ENCODE measurements around the gene XPR1.
"Not testable (repeated sequence)": the region's sequence is repeated elsewhere in the genome, so short reads cannot be mapped to it uniquely, and the experiment has no call there.

The XPR1 gene

DNA sequence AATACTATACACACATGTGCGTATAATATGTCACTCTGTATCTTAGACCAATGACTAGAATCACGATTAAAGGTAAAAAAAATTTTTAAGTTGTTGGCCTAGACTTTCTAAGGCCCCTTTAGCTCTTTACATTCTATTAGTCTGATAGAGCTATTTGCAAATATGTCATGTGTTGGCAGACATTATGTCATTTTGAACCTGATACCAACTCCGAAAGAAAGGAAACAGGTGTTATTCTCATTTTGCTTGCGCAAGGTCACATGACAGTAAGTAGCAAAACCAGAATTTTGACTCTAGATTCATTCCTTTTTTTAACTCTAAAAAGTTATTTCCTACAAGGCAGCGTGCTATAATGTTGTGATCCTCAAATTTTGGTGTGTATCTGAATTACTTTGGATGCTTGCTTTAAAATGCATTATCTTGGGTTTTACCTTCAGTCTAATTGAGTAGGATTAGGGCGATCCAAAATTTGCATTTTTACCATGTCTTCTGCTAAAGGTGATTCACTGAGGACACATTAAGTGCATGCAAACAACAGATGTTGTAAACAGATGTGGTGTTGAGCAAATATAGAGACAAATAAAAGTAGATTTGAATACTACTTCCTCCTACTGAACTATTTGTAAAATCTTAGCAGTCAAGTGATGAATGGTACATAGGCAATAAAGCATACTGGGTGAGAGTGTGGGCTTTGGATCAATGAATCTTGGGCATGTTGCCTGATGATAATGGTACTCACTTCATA, 217.4 kb downstream of the XPR1 start:
- DNase-seq, result no peak

DNA sequence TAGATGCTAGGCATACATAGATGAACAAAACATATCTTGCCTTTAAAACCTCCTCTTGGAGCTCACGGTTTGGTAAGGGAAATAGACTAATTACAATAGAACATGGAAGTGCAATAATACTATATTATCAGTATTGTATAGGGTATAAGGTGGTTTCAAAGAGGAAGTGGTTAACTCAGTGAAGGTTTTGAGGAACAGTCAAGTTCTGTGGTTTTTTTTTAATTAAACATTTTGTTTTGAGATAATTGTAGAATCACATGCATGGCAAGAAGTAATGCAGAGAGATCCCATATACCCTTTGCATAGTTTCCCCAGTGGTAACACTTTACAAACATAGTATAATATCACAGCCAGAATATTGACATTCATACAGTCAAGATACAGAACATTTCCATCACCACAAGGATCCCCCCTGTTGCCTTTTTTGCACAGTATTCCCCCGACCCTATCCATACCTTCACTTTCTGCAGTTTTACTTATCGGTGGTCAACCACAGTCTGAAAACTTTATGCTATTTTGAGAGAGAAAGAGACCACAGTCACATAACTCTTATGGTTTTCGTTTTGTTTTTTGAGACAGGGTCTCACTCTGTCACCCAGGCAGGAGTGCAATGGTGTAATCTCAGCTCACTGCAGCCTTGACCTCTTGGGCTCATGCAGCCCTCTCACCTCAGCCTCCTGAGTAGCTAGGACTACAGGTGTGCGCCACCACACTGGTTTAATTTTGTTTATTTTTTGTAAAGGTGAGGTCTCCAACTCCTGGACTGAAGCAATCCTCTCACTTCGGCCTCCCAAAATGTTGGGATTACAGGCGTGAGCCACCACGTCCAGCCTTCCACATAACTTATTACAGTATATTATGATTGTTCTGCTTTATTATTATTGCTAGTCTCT, 220.4 kb downstream of the XPR1 start:
- DNase-seq, result no peak

DNA sequence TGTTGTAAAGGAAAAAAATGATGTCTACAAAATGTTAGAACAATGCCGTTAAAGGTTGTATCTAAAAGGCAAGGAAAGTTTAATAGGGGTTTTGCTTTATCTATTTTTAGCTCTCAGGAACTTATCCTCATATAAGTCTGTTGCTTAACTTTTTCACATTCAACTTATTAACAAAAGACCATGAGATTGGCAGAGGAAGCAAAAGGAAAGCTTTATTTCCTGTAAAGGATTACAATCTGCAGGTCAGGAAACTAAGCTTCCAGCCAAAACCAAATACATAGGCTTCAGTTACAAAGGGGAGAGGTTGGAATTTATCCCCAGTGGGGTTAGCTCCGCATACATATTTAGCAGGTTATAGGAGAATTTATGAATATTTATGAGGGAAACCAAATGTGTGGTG, 222.2 kb downstream of the XPR1 start:
- DNase-seq, result no peak

DNA sequence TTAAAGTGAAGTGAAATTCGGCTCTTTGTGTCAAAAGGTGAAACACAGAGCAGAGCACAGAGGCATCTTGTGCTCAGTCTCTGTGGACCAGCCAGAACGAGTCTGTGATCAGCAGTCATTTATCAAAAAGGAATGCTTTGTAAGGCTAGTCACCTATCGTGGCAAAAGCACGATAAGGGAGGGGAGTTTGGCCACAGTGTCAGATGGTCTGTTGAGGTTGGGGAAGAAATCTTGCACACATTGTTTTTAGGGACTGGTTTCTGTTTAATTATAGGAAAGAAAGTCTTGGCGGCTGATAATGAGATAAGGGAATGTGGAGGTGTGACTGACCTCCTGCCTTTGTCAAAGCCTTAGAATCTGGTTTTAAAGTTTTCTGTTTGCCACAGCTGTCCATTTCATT, 222.6 kb downstream of the XPR1 start:
- DNase-seq, result no peak

DNA sequence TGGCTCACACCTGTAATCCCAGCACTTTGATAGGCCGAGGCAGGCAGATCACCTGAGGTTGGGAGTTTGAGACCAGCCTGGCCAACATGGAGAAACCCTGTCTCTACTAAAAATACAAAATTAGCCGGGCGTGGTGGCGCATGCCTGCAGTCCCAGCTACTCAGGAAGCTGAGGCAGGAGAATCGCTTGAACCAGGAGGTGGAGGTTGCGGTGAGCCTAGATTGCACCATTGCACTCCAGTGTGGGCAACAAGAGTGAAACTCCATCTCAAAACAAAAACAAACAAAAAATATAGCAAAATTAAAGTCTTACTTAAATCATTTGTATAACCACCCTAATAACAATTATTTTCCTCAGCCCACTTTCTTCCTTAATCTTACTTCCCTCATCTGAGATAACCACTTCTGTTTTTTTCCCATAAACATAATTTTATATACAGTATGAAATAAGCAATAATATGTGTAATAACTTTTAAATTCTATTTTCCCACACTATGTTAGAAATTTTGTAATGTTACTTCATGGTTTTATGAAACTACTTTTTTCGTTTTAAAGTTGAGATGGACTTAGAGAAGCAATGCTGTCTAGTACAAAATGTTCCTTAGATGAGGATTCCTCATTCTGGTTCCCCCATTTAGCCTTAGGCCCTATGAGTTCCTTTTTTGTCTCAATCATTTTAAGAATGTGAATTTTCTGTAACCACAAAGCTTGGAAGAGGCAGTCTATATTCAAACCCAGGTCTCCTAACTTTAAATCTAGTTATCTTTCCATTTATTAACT, 226.3 kb downstream of the XPR1 start:
- DNase-seq, result not testable (repeated sequence)

DNA sequence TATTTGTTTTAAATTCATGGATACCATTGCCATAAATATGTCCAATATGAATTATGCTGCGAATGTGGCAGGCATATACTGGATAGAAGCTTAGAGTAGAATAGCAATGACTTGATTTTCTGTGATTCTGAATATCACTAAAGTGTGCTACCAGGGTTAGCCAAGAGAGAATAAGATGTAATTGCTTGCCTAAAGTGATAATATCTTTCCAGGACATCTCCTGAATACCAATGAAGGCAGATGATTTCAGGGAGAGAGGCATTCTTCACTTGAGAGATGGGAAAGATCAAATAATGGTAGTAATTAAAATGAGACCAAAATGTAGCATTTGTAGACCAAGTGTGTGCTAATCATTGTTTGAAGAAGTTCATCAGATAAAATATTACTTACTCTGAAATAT, 227.5 kb downstream of the XPR1 start:
- no peak for DNase-seq

DNA sequence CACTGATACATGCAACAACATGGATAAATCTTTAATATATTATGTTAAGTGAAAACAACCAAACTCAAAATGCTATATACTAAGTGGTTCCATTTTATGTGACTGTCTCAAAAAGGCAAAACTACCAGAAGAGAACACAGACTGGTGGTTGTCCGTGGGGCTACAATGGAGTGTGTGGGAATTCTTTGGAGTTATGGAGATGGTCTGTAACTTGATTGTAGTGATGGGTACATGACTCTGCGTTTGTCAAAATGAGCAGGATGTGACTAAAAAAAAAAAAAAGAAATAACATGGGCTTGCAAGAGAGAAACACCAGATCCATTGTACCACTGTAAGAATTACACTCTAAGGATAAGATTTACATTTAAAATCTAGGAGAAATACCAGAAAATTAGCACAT, 228.7 kb downstream of the XPR1 start:
- no peak for DNase-seq

DNA sequence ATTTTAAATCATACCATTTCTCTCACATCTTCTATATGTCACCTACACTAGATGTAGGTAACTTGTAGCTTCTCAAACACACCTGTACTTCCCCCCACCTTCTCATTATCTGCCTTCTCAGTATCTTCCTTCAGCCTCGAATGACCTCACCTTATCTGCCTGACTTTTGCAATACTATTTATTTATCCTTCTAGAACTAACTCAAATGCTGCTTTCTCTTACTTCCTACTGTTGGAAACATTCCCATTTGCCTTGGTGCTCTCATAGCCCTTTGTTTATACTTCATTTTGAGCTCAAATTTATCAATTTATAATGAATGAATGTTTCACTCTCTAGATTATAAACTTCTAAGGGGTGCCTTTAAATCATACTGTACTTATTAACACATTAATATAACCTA, 230.5 kb downstream of the XPR1 start:
- no peak for DNase-seq

DNA sequence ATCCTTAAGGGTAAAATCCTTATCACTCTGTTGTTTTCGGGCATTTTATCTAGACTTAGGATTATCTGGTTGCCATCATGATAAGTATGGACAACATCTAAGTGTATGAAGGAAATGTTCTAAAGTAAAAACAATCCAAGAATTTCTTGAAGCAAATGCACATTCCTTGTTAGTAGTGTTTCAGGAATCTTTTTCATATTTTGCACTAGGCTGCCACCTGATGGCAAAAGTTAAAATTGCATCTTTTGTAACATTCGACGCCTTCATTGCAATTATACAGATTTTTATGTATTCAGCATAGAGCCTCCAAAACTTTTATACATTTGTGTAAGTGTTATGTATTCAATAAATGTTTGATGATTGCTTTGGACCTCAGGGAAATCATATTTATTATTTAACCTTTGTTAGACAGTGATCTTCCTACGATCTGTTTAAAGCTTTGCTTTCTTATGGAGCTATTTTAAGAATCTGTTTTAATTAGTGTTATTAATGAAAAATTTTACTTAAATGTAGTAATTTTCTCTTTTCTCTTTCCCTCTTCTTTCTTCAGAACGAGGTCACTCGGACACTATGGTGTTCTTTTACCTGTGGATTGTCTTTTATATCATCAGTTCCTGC, 231.4 kb downstream of the XPR1 start:
- peak; percentile 37 for DNase-seq

DNA sequence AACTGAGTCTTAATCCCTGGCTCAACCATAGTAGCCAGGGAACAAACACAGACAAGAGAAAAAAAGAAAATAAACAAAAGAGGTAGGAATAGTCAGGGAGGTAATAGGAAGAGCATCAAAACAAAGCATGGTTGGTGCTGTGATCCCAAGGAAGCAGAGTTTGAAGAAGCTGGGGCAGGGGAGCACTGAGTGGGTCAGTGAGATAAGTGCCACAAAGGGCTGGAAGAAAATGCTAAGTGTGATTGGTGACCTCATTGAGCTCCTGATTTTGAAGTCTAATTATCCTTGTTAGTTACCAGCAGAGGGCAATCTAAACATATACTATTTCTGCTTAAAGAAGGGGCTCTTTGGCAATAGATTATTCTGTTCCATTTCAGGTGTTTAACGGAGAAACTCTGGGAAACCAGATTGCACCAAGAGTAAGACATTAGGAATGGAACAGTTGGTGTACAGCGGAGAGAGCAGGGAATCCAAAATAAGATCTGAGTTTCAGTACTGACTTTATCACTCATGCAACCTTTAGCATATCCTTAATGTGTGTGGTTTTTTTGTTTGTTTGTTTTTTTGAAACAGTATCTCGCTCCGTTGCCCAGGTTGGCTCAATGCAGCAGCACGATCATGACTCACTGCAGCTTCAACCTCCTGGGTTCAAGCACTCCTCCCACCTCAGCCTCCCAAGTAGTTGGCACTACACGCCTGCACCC, 250.1 kb downstream of the XPR1 start:
- DNase-seq, result no peak

DNA sequence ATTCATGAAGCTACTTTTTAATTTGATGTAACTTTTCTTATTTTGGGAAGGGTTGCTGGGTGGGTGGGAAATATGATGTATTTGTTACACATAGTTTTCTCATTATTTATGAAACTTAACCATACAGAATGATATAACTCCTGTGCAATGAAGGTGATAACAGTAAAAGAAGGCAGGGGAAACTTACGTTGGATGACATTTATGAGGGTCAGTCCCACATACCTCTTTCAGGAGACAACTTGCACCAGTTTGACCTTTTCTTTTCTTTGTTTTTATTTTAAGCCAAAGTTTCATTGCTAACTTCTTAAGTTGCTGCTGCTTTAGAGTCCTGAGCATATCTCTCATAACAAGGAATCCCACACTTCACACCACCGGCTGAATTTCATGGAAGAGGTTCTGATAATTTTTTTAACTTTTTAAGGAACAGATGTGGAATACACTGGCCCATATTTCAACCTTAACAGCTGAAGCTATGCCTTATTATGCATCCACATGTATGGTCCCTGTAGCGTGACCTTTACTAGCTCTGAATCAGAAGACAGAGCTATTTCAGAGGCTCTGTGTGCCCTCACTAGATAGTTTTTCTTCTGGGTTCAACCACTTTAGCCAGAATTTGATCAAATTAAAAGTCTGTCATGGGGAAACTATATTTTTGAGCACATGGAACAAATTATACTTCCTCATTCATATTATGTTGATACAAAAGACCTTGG, 252.9 kb downstream of the XPR1 start:
- no peak for DNase-seq

DNA sequence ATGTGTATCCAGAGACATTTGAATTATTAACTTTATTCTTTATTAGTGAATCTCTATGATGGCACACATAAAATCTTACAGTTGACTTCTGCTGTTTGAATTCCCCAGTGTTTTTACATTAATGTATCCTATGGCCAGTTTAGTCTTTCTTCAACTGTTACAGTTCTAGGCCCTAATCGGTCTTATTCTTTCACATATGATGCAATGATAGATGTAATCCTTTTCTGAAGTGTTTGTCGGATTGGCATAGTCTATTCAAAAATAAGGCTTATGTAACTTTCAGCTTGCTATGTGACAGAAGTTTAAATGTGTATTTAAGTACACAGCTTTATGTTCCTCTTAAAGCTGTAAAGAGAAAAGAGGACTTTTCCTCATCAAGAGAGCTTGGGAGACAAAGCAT, 254.5 kb downstream of the XPR1 start:
- no peak for DNase-seq

DNA sequence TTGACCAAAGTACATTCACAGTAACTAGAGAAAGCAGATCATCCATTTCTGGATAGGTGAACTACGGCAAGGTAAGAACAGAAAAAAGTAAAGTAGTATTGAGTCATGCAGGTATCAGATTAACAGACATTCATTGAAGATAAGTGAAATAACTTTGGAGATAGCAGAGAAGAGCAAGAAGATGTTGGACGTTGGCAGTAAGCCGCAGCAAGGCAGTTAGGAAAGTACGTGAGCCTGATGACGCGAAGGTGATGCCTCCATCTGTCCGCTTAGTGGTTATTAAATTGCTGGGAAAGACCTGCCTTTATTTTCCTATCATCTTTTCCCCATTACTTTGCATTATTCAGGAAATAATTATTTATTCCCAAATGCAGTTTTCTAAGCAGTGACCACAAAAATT, 256.0 kb downstream of the XPR1 start:
- no peak for DNase-seq

DNA sequence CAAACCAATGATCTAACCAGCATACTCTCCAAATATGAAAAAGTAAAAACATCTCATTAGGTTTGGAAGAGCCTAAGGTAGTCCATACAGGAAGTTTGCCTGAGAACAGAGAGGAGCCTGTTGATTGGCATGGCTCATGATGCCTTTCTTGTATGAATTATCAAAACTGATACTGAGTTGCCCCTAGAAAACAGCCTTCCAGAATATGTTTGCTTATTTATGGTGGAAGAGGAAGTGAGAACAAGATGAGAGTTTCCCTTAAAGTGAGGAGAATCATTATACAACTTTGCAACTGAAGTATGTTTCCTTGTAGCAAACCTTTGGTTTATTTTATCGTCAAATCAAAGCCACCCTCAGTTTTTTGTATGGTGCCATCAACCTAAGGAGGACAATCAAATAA, 257.0 kb downstream of the XPR1 start:
- no peak for DNase-seq

DNA sequence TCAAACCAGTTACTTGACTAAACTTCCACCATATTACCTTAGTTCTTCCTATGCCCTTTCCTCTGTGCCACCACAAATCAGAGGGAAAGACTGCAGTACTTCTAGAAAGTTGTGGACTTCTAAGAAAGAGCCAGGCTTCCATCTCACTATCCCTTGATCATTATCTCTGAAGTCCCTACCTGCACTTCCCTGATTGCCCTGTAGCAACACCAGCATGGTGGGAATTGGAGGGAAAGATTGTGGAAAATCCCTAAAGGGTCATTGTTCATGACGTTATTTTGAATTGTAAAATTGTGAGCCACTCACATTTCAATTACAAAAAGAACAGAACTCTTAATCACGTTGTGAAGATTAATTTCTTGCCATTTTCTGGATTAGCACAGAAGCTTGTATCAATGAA, 257.5 kb downstream of the XPR1 start:
- no peak for DNase-seq

DNA sequence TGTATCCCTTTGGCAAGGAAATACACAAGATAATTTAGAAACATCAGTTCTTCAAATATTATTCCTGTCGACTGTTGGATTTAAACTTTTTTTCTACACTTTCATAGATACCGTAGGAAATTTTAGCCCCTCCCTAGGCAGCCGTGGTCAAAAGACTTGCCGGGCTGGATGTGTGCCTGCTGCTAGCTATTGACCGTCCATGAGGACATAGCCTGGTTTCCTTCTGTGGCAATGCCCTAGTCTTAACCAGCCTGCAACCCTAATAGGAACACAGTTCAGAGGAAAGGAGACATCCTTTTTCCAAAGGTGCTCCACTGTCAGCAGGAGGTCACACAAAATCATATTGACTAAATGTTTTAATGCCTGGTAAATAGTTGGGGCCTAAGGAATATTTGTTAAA, 260.4 kb downstream of the XPR1 start:
- DNase-seq, result no peak

DNA sequence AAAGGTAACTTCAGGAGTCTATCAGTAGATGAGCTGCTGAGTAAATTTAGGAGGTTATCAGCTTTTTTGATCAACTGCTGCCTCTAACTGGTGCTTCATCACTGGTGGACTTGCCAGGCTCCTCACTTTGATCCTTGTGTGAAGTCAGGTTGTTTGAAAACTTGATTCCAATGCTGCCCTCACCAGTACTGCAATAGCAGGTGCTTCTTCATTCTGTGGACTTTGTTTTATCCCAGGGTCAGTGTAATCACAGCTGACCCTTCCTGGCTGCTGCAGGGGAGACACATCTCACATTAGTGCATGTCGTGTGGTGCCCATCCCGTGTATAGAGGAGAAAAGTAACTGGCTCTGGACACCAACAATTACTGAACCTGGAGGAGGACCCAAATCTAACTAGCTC, 260.9 kb downstream of the XPR1 start:
- DNase-seq, result no peak

DNA sequence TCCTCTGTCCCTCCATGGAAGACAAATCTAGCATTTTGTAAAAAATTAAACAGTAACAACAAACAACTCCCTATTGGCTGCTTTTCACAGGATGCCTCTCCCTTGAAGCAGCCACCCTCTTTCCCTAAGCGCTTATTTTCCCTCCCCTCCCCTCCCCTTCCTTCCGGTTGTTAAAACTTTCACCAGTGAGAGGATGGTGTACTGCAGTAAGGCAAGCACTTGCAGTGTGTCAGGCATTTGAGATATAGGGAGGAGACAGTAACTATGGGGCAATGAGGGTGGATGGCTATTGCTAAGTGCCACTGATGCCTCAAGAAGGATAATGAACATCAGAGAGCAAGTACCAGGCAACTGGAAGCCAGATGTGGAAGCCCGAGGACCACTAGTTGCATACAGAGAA, 261.8 kb downstream of the XPR1 start:
- DNase-seq, result no peak

DNA sequence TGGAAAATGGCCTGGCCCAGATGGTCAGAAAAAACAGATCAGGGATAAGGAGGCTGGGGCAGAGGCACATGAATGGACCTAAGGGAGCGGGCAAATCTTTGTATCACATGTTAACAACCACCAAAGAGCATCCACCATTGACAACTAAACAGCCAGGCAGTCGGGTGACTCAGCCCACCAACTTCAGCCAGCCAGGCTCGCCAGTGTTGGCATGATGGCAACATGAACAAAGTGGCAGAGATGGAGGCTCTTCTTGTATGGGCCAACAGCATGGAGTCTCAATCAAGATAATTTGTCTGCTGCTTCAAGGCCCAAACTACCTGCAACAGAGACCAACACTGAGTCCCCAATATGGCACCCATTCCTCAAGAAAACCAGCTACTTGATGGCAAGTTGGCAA, 264.3 kb downstream of the XPR1 start:
- DNase-seq, result no peak

DNA sequence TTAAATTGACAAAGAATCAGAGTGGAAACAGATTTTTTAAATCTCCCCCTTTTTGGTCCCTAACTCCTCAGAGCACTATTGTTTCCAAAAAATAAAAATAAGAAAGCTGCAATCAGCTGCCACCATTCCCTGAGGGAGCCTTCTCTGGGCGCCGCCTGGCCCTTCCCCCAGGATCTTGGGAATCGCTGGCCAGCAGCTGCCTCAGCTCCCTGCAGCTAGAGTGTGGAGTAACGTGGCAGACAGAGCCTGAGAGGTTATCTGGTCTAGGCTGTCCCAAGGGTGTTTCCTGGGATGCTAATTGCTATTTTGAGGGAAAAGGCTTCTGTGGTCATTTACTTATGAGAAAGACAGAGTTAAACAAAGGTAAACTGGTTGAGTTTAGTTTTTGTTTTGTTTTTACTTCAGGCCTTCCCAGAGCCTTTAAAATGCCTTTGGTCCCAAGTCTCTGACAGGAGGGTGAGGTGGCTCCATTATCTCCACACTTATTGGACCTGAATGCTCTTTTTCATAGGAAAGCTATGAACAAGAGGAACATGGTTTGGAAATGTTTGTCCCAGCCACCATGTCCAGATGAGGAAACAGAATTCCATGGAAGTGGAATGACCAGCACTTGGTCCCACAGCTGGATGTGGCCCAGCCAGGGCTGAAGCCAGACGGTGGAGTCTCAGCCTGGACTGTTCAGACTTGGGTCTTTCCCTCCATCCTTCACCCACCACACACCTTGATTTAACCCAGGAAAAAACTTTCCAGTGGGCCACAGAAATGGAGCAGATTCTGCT, 266.8 kb downstream of the XPR1 start:
- DNase-seq, result no peak

DNA sequence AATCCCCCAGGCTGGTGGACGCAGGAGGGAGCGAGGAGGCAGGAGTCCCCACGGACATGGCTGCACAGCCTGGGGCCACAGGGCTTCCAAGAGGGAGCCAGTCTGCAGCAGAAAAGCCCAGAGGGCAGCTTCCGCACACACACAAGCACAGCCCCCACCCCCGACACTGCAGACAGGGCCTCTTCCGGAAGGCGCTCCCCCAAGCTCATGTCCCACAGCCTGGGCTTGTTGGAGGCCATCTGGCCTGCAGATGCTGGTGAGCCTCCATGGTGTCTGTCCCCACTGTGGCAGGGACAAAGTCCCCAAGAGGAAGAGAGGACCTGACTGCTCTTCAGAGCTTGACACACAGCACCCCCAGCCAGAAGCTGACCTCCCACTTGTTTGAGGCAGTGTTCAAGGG, 267.4 kb downstream of the XPR1 start:
- no peak for DNase-seq

All from NCI-H774 (cell line).